A673 (cell line): Measurements from ENCODE around the gene CSNK1A1L. TPM values are rescaled to one million over a fixed set of nuclear protein-coding genes. Genes with fewer than 3 reads are reported as not detected.

Experiments
- BruUV-seq: library from RNA; stranded (reverse); fragments of 400-500 nt; replicated peaks from 2 replicates; lab custom pipeline; 2021; lab: Mats Ljungman, UMichigan
- CTCF ChIA-PET: fragments of 300-600 bp; sonication (Branson Sonifier 250); formaldehyde crosslinking; loops from one replicate; lab custom pipeline; 2022; ENCODE audit warnings: antibody characterized with exemption; lab: Charles Lee
- POLR2A ChIA-PET: fragments of 300-600 bp; sonication (Branson Sonifier 250); formaldehyde crosslinking; loops from one replicate; lab custom pipeline; 2022; ENCODE audit warnings: antibody characterized with exemption; ENCODE audit not compliant: low non-redundant PET; lab: Charles Lee
- DNase-seq: peaks from one replicate; pipeline ENCODE4 v3.0.0-alpha.2; 2015; ENCODE audit warnings: low spot score
- H3K27ac ChIP-seq: fragments of 200-600 bp; sonication (generic); 2 replicates; pipeline ENCODE4 v1.5.1; 2016; ENCODE audit warnings: mixed run types, low read depth, mild to moderate bottlenecking, mixed read lengths, antibody characterized with exemption, low read length; ENCODE audit not compliant: poor library complexity, severe bottlenecking
- H3K27me3 ChIP-seq: fragments of 200-600 bp; sonication (generic); replicated peaks from 2 replicates; pipeline ENCODE4 v1.6.1; 2017; ENCODE audit warnings: mixed run types, low read depth, mild to moderate bottlenecking, mixed read lengths, antibody characterized with exemption, low read length; ENCODE audit not compliant: insufficient read depth, poor library complexity
- H3K36me3 ChIP-seq: fragments of 200-600 bp; sonication (generic); 2 replicates; pipeline ENCODE4 v1.6.1; 2016; ENCODE audit warnings: mixed run types, mild to moderate bottlenecking, mixed read lengths, antibody characterized with exemption, low read length; ENCODE audit not compliant: insufficient read depth, poor library complexity, severe bottlenecking
- H3K4me1 ChIP-seq: fragments of 200-600 bp; sonication (generic); 2 replicates; pipeline ENCODE4 v1.6.1; 2017; ENCODE audit warnings: mixed run types, mild to moderate bottlenecking, mixed read lengths, antibody characterized with exemption, low read length; ENCODE audit not compliant: insufficient read depth, poor library complexity, severe bottlenecking
- H3K4me3 ChIP-seq: fragments of 200-600 bp; sonication (generic); 2 replicates; pipeline ENCODE4 v1.5.1; 2016; ENCODE audit warnings: low read depth, mixed run types, mild to moderate bottlenecking, mixed read lengths, low read length; ENCODE audit not compliant: poor library complexity, severe bottlenecking
- H3K9me3 ChIP-seq: fragments of 200-600 bp; sonication (generic); 2 replicates; pipeline ENCODE4 v1.6.1; 2016; ENCODE audit warnings: mixed run types, low read depth, mild to moderate bottlenecking, mixed read lengths, antibody characterized with exemption, low read length; ENCODE audit not compliant: poor library complexity, severe bottlenecking
- CTCF ChIP-seq: fragments of 300-800, 200-600 bp; sonication (generic); conservative IDR thresholded peaks from 2 replicates; pipeline ENCODE4 v1.5.1; 2017; ENCODE audit warnings: low read depth, mild to moderate bottlenecking, antibody characterized with exemption, low read length, moderate library complexity, mixed read lengths
- EZH2 ChIP-seq: fragments of 200-600 bp; sonication (generic); IDR thresholded peaks from 2 replicates; pipeline ENCODE4 v1.6.1; 2017; ENCODE audit warnings: borderline replicate concordance, low read depth, mild to moderate bottlenecking, mixed read lengths, antibody characterized with exemption, low read length; ENCODE audit not compliant: poor library complexity, severe bottlenecking
- intact Hi-C: fragments of 100-400 bp; cut with micrococcal nuclease; formaldehyde crosslinking; loops from one replicate; pipeline ENCODE4 v1.10.0; 2022; ENCODE audit not compliant: unreplicated experiment
- total RNA-seq: library from RNA; stranded (reverse); gene quantifications from 2 replicates; pipeline ENCODE4 v1.2.3, GENCODE V29; 2021

CSNK1A1L gene
- total RNA-seq, 1 experiment from 2014 or later, result not detected

- POLR2A ChIA-PET, result no interaction called here
- CTCF ChIA-PET, result interaction anchor here (0.7 kb wide), 1 partner anchor 120 kb away, joined by 5 read pairs; no protein-coding TSS in a partner anchor
- intact Hi-C loops, result no loop called here
- H3K4me1 ChIP-seq, result no peaks in the 10 kb centered on the region
- no peak overlapping the region for H3K4me3 ChIP-seq
- TF ChIP-seq EZH2 (no peak), CTCF (no peak)
- BruUV-seq, result no TSS peak
- DNase-seq, result no peak
- no peaks in the 10 kb centered on the region for H3K9me3 ChIP-seq
- no peaks in the 10 kb centered on the region for H3K27me3 ChIP-seq
- no peak overlapping the region for H3K27ac ChIP-seq
- no peaks in the 10 kb centered on the region for H3K36me3 ChIP-seq
These were observed 11.4 kb downstream of the CSNK1A1L start for GRCh38 chr13:37094099-37094498.

GRCh38 chr13:37091835-37092234, 13.6 kb downstream of the CSNK1A1L start:
- POLR2A ChIA-PET, result no interaction called here
- Histone ChIP-seq H3K9me3 (no peaks in the 10 kb centered on the region), H3K27ac (no peak overlapping the region), H3K36me3 (no peaks in the 10 kb centered on the region), H3K4me1 (no peaks in the 10 kb centered on the region), H3K4me3 (no peak overlapping the region), H3K27me3 (no peaks in the 10 kb centered on the region)
- no TSS peak for BruUV-seq
- intact Hi-C loops, result no loop called here
- no peak for TF ChIP-seq CTCF
- CTCF ChIA-PET, result no interaction called here
- no peak for DNase-seq

GRCh38 chr13:37090912-37091311, 14.6 kb downstream of the CSNK1A1L start:
- Histone ChIP-seq H3K36me3 (no peaks in the 10 kb centered on the region), H3K4me1 (no peaks in the 10 kb centered on the region), H3K9me3 (no peaks in the 10 kb centered on the region), H3K4me3 (no peak overlapping the region), H3K27me3 (no peaks in the 10 kb centered on the region), H3K27ac (no peak overlapping the region)
- ChIA-PET POLR2A (interaction anchor here (0.6 kb wide), 1 partner anchor 537 kb away, joined by 3 read pairs; no protein-coding TSS in a partner anchor), CTCF (no interaction called here)
- TF ChIP-seq EZH2 (no peak), CTCF (no peak)
- intact Hi-C loops, result no loop called here
- BruUV-seq, result no TSS peak
- DNase-seq, result no peak
